ENCODE measurements around the gene RNF180.

- TF ChIP-seq POLR2AphosphoS5 (IDR thresholded peaks at IDR 0.05; ENCODE audit: low read depth, low read length) = no peak
- no peak for TF ChIP-seq CTCF (IDR thresholded peaks at IDR 0.05)
- no peak for TF ChIP-seq REST (IDR thresholded peaks at IDR 0.05; ENCODE audit: insufficient read depth in 1 of 2, low read depth in 2 of 2, low read length in 1 of 2)
These were observed 1.9 kb upstream of the RNF180 start for GRCh38 chr5:64163746-64164145.

Data from Panc1 (cell line).